ENCODE results near the gene SPTLC2.
"Not testable (repeated sequence)": the region's sequence is repeated elsewhere in the genome, so short reads cannot be mapped to it uniquely, and the experiment has no call there.

Gene SPTLC2

DNA sequence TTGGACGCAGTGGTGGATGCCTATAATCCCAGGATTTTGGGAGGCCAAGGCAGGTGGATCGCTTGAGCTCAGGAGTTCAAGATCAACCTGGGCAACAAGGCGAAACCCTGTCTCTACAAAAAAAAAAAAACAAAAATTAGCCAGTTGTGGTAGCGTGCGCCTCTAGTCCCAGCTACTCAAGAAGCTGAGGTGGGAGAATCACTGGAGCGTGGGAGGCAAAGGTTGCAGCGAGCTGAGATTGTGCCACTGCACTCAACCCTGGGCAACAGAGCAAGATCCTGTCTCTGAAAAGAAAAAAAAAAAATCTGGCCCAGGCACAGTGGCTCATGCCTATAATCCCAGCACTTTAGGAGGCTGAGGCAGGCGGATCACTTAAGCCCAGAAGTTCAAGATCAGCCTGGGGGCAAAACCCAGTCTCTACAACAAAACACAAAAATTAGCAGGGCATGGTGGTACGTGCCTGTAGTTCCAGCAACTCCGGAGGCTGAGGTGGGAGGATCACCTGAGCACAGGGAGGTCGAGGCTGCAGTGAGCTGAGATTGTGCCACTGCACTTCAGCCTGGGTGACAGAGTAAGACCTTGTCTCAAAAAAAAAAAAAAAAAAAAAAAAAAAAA is 27.9 kb downstream of the SPTLC2 start:
- not testable (repeated sequence) for DNase-seq (ENCODE audit: low read depth in 2 of 2)

DNA sequence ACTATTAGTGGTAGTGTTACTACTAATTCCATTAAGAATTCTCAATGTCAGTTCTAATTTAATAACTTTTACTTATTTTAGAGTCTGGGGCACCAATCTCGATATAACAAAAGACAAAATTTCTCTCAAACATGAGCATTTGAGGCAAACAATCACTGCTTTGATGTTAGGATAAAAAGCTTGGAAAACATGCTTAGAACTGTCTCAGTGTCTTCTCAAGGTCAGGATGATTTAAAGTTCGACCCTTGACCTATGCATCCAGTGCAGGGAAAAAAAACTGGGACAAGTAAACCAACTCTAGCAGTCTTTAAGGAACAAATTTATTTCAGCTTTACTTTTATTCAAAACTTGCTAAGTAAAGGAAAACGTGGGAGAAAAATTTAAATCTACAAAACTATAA is 31.1 kb downstream of the SPTLC2 start:
- no peak for DNase-seq (ENCODE audit: low read depth in 2 of 2)

DNA sequence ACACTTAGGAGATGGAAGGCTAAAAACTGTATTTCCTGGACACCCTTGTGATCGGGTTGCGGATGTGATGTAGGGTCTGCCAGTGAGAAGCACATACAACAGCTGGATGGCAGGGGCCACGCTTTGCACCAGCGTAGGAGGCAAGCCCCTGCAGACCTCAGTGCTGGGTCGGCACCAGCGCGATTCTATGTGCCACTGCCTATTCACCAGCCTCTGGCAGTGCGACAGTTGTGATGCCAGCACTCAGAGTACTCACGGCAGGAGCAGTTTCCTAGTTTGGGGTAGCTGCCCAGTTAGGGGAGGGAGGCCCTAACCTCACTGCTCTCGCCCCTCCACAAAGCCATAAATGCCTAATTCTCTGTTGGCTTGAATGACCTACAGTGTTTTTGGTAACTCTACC is 31.6 kb downstream of the SPTLC2 start:
- no peak for DNase-seq (ENCODE audit: low read depth in 2 of 2)

DNA sequence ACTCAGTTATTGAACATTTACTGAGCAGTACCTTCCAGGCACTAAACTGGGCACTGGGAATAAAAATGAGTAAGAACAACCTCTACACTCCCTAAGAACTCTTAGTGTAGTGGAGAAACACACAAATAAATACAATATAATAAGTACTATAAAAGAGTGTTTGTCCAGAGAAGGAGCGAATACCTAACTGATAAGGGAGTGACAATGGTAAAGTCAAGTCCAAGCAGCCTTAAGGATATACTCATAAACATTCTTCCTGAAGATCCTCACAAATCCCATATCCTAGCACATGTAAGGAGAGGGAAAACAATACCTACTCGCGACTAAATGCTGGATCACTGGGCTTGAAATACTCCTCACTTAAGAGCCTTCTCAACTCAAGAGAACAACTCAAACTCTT is 32.8 kb downstream of the SPTLC2 start:
- DNase-seq (ENCODE audit: low read depth in 2 of 2), result no peak

DNA sequence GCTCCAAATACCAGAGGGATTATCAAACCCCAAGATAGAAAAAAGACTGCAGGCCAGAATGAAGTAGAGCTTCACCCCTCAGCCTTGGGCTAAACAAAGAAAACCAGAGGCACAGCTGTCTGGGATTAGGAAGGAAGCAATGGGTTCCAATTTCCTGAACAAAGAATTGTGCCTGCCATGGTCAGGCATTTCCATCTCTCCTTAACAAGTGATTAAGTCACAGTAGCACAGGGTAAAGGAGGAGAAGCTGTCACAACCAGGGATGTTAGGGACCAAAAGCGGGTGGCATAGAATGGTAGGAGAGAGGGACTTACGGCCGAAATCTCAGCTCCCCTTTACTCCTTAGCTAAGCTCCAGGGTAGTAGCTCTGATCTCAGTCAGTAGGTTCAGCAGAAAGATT is 33.9 kb downstream of the SPTLC2 start:
- no peak for DNase-seq (ENCODE audit: low read depth in 2 of 2)

DNA sequence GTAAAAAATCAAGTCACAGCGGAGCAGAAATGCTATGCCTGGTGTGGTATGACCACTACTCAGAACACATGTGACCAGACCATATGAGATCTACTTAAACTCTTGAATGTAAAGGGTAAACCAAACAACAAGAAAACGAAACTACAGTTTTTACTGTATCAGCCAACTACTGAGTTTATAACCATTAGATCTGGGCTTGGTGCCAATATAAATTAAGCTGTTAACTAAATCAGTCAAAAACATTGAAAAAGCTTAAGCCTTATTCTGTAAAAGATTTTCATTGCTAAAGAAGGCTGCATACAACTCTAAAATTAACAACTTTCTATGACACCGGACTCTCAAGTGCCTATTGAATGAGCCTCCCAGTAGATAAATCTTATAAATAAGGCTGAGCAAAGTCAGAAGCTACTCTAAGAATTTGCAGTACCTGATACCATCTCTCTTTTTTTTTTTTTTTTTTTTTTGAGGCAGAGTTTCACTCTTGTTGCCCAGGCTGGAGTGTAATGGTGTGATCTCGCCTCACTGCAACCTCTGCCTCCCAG is 35.4 kb downstream of the SPTLC2 start:
- no peak for DNase-seq (ENCODE audit: low read depth in 2 of 2)

DNA sequence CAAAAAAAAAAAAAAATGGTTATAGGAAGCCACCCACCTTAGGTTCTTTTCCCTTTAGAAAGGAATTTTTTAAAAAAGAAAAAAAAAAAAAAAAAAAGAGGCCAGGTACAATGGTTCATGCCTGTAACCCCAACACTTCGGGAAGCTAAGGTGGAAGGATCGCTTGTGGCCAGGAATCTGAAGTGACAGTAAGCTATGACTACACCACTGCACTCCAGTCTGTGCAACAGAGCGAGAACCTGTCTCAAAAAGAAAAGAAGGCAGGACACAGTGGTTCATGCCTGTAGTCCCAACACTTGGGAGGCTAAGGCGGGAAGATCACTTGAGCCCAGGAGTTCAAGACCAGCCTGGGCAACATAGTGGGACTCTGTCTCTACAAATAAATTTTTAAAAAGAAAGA is 36.0 kb downstream of the SPTLC2 start:
- DNase-seq (ENCODE audit: low read depth in 2 of 2), result no peak

DNA sequence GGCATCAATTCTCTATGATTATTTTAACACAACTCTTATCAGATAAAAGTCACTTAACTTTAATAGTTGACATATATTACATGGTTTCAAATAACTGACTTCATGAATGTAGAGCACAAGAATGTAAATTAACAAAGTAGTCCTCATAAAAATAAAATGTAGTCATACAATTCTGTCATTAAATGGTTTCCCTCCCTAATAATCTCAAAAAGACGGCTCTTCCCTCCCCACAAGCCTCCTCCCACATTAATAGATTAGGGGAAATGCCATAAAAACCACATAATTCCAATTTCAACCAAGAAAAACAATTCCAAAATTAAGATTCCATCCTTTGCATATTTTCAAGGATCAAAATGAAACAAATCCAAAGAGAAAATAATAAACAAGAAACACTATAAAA is 36.7 kb downstream of the SPTLC2 start:
- DNase-seq (ENCODE audit: low read depth in 2 of 2), result no peak

DNA sequence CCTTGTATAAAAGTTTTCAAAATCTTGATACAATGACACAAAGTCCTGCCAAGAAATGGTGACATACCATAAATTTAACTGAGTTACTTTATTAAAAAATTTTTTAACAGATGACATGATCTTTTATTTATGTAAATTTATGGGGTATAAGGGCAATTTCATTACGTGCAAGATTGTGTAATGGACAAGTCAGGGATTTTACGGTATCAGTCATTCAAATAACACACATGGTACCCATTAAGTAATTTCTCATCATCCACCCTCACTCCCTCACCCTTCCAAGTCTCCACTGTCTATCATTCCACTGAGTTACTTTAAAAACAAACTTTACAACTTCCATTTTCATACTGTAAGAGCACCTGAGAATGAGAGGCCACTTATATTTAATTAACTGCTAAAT is 37.4 kb downstream of the SPTLC2 start:
- DNase-seq (ENCODE audit: low read depth in 2 of 2), result no peak

DNA sequence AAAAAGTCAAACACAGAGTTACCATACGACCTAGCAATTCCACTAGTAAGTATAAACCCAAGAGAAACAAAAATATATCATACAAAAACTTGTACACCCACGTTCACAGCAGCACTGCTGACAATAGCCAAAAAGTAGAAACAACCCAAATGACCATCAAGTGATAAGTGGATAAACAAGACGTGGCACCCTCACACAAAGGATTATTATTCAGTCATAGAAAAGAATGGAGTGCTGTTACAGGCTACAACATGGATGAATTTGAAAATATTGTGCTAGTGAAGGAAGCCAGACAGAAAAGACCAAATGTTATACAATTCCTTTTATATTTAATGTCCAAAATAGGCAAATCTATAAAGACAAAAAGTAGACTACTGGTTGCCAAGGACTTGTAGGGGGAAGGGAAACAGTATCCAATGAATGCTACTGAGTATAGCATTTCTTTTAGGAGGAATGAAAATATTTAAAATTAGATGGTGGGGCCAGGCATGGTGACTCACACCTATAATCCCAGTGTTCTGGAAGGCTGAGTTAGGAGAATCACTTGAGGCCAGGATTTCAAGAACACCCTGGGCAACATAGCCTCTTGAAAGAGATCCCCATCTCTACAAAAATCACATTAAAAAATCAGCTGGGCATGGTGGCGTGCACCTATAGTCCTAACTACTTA is 41.9 kb downstream of the SPTLC2 start:
- no peak for DNase-seq (ENCODE audit: low read depth in 2 of 2)

DNA sequence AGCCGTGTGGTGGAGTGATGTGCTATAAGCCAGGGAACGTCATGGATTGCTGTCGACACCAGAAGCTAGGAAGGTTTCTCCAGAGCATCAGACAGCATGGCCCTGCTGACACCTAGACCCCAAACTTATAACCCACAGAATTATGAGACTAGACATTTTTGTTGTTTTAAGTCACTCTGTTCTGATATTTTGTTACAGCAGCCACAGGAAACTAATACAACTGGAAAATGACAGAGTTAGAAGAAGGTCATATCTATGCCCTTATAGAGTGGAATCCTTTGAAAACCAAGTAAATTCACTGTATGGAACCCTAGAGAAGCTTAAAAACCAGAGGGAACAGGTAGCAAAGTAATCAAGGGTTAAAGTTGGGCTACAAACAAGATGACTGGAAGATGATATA is 42.5 kb downstream of the SPTLC2 start:
- DNase-seq (ENCODE audit: low read depth in 2 of 2), result no peak

DNA sequence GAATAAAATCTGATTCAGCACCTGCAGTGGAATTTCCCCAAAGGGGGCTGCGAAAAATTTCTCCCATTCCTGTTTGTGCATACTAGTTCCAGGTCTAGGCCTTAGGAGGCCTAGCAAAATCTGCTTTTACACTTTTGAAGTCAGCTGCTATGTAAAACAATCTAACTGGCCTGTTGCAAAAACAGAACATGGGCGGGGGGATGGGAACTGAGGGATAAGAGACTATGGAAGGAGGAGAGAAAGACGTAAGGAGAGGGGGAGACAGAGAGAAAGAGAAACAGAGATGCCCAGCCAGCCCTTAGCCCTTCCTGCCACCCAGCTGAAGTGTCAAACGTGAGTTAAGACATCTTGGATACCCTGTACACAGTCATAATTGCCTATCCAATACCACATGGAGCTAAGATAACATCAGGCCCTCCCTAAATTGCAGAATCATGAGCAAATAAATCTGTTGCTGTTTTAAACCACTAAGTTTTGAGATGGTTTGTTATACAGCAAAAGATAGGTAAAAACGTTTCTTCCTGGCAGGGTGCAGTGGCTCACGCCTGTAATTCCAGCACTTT is 45.6 kb downstream of the SPTLC2 start:
- DNase-seq (ENCODE audit: low read depth in 2 of 2), result no peak

DNA sequence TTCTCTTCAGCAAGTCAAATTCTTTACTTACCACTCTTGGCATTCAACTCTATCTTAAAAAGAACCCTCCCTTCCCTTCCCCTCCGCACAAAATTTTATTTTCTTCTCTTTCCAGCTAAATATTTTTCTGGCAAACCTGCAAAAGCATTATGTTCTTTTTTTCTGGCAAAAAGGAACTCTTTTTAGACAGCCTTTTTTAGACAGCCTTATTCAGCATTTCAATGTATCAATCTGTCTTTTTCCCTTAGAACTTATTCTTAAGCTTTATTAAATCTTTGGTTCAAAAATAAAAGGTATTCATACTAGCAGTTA is 50.5 kb downstream of the SPTLC2 start:
- no peak for DNase-seq (ENCODE audit: low read depth in 2 of 2)

DNA sequence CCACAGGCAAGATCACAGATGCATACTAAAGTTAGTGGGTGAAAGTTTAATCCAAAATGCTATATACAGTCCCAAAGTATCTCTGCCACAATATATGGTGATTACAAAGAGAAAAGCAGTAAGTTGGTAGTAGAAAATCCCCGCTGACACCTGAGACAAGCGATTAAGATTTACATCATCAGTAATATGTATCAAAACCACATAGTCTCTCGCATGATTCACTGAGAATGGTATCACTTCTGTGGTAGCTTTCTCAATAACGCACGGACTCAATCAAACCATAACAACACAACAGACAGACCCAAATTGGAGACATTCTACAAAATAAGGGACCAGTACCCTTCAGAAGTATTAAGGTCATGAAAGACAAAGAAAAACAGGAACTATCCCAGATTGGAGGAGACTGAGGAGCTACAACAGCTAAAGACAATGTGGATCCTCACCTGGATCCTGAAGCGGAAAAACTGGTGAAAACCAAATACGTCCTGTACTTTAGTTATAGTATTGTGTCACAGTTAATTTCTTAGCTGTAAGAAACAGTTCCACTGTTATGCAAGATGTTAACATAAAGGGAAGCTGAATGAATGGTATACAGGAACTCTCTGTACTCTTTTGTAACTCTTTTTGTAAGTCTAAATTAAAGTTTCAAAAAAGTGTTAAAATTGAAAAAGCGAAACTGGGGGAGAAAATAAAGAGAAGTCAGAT is 51.0 kb downstream of the SPTLC2 start:
- no peak for DNase-seq (ENCODE audit: low read depth in 2 of 2)

DNA sequence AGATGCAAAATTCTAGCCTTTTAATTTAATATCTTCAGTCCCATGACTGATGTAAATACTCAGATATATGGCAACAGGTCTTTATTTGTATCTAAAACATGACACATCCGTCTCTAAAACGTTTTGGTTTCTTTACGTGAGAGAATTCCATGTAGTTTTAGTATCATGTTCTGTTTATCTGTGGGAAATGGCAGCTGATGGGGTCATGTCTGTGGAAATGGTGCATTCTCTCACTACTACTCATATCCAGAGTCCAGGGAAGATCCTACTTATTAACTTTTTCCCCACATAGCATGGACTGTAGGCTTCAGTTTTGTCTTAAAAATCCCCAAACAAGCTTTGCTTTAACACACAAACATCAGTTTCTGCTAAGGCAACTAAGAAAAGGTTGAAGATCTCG is 53.8 kb downstream of the SPTLC2 start:
- no peak for DNase-seq (ENCODE audit: low read depth in 2 of 2)

DNA sequence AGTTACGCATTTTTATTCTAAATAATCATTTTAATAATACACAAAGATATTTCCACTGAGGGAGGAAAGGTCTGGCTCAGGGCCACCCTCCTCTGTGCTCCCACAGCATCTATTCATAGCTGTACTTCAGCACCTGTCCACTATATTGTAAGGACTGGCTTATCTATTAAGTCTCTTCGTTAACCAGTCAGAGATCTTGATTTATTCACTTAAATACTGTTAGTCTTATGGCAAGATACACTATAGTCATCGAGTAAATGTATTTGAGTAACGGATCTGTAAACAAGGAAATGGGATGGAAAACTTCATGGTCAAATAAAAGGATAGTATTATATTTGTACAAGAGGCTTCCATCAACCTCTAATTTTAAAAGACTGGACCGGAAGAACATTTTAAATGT is 54.6 kb downstream of the SPTLC2 start:
- no peak for DNase-seq (ENCODE audit: low read depth in 2 of 2)

DNA sequence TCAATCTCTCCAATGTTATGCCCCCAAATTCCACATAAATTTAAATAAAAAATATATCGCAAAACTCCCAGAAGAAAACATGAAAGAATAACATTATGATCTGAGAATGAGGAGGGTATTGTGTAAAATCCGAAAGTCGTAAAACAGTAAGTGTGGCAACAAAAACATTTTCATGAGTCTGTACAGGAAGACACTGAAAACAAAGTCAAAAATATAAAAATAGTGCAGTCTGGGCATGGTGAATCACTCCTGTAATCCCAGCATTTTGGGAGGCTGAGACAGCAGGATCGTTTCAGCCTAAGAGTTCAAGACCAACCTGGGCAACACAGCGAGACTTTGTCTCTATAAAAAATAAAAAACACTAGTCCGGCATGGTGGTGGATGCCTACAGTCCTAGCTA is 57.1 kb downstream of the SPTLC2 start:
- no peak for DNase-seq (ENCODE audit: low read depth in 2 of 2)

DNA sequence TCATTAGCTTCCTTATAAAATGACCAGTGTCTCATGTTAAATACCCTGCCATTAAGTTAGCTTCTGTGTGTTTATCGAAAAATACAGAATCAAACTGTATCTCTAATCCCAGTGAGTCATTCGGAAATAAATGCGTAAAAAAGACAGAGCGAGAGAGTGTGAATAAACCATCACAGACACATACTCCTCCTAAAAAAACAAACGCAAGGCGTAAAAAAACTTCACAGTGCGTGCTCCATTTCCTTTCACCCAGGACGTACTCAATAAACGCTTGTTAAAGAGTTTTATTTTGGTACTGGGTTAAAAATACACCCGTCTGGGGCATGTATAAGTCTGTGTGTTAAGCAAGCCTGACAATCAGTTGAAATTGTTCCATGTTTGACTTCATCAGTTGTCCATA is 59.0 kb downstream of the SPTLC2 start:
- no peak for DNase-seq (ENCODE audit: low read depth in 2 of 2)

DNA sequence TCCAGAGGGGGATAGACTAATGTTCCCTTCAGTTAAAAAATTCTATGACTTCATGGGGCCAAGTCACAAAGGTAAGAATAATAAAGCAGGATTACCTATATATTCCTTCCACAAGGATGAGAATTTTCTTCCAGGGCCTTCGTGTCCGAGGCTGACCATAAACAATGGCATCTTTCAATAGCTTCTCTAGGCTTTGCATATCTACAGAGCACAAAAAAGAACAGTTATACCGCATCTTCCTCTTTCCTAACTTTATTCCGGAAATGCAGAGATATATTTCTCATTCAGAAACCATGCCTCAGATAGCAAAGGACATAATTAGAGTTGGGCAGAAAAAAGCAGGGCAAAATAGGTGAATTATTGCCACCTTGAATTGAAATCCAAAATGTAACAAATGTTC is 59.5 kb downstream of the SPTLC2 start:
- DNase-seq (ENCODE audit: low read depth in 2 of 2), result no peak

DNA sequence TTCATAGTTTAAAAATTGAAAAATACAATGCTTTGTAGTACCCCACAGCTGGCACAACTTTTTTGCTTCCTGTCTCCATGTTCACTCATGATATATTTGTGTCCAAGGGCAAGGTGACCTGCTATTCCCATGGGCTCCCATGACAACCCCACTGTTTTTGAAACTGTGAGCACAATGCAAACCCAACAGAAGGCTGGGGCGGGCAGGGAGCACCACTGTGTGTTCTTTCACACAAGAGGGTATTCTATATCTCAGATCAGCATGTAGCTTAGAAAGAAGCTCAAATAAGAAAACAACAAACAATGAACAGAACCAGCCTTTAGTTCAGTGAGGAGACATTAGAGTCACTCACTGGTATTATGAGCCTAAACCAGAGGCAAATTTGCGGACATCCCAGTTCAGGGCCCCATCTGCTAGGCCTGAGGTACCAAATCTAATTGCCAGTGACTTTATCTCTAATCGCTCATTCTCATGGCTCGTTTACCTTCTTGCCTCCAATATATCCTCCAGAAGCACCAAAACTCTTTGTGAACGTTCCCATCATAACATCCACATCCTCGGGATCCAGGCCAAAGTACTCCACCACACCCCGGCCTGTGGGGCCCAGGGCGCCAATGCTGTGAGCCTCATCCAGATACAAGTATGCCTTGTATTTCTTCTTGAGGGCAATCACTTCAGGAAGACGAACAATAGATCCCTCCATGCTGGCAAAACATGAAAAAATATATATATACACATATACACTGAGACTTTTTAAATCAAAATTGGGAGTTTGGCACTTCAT is 61.4 kb downstream of the SPTLC2 start:
- no peak for DNase-seq (ENCODE audit: low read depth in 2 of 2)

DNA sequence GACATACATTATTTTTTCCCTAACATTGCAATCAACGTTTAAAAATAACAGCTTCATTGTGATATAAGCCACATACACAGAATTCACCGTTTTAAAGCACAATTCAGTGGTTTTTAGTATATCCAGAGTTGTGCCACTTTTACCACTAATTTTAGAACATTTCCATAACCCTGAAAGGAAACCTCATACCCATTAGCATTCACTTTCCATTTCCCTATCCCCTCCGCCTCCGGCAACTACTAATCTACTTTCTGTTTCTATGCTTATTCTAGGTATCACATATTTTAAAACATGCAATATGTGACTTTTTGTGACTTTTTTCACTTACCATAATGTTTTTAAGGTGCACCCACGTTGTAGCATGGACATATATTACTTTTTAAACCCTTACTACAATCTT is 62.2 kb downstream of the SPTLC2 start:
- no peak for DNase-seq (ENCODE audit: low read depth in 2 of 2)

DNA sequence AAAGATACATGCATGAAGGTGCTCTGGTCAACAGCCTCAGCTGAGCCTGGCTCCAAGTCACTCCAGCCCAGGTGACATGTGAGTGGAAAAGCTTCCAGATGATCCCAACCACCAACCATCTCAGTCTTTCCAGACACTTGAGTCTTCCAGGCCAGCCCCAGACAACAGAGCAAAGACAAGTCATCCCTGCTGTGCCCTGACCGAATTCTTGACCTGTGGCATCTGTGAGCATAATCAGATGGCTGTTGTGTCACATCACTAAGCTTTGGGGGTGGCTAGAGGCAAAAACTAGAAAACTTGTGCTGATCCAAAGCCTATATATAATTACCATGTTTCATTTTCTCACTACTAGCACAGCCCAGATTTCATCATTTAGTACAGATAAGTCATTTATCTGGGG is 67.0 kb downstream of the SPTLC2 start:
- no peak for DNase-seq (ENCODE audit: low read depth in 2 of 2)

Data from stimulated activated CD8-positive, alpha-beta memory T cell treated with anti-CD3 and anti-CD28 coated beads, Interleukin-15, amount 100 ng/mL, for 4 hours (primary cell).